ENCODE data around the gene ICAM1. TPM values are rescaled to one million over a fixed set of nuclear protein-coding genes. Genes with fewer than 3 reads are reported as not detected.
"Not testable (repeated sequence)": the region's sequence is repeated elsewhere in the genome, so short reads cannot be mapped to it uniquely, and the experiment has no call there.

The ICAM1 gene
- polyA plus RNA-seq, 3 donors, result 5.0 to 6.6 (median 5.6) TPM

DNA sequence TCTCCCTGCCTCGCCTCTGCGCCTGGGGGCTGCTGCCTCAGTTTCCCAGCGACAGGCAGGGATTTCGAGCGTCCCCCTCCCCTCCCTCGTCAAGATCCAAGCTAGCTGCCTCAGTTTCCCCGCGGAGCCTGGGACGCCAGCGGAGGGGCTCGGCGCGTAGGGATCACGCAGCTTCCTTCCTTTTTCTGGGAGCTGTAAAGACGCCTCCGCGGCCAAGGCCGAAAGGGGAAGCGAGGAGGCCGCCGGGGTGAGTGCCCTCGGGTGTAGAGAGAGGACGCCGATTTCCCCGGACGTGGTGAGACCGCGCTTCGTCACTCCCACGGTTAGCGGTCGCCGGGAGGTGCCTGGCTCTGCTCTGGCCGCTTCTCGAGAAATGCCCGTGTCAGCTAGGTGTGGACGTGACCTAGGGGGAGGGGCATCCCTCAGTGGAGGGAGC, 722 bp upstream of the ICAM1 start:
- DNase-seq, result no peak

DNA sequence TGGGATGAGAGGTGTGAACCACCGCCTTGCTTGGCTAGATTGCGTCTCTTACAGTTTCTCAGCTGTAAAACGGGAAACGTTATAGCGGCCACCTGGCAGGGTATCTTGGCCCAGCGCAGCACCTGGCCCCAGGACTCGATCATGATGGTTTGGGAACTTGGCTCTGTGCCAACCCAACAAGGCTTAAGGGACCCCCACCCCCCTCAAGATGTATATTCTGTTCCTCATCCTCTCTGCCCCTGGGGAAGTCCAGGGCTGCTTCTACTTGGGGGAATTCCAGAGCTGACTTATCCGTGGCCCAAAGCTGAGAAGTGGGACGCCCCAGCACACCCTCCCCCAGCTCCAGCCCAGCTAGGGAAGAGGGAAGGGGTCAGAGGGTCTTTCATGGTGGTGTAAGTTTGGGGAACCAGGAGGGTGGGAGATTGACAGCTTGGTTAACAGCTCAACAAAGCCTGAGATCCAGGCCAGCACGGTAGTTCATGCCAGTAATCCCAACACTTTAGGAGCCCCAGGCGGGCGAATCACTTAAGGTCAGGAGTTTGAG, 695 bp downstream of the ICAM1 start:
- DNase-seq, result no peak

DNA sequence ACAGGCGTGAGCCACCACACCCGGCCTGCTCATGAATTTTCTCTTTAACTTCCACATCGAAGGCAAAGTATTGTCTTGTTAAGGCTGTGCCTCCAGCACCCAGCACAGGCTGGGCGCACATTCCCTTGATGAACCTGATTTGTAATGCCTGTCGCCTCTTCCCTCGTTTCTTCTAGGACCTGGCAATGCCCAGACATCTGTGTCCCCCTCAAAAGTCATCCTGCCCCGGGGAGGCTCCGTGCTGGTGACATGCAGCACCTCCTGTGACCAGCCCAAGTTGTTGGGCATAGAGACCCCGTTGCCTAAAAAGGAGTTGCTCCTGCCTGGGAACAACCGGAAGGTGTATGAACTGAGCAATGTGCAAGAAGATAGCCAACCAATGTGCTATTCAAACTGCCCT, 3.7 kb downstream of the ICAM1 start:
- DNase-seq, result no peak

DNA sequence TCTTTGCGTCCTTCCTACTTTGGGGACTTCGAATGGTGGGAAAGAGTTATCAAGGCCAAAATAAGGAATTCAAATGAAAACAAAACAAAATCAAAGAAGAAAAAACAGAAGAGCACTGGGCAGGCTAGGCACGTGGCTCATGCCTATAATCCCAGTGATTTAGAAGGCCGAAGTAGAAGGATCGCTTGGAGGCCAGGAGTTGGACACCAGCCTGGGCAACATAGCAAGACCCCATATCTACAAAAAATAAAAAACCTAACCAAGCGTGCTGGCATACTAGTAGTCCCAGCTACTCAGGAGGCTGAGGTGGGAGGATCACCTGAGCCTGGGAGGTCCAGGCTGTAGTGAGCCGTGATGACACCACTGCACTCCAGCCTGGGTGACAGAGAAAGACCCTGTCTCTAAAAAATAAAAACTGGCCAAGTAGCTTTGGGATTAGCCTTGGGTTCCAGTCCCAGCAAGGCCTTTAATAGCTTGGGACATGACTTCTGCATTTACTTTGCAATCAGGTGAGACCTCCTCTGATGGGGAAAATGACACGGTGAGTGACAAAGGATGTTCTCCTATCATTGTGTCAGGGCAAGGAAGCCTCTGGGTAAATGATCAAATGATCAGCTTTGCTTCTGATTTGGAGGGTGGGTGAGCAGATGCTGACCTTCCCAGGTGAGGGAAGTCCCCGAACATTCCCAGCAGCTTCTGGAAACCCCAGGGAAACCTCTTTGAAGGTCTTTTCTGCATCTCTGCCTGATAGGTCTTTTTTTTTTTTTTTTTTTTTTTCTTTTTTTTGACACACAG, 7.1 kb downstream of the ICAM1 start:
- DNase-seq, result no peak

DNA sequence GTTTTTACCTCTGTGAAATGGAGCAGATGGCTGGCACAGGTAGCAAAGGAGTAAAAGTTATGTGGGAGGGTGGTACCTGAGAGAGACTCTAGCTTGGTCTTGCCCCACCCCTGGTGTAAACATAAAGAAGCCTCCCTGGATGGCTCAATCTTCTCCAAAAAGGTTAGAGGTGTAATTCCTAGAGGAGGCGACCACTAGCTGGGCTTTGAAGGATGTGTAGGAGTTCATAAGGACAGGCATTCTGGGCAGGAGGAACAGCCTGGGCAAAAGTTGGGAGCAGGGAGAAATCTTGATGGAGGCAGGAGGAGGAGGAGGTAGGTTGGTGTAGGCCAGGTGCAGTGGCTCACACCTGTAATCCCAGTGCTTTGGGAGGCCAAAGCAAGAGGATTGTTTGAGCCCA, 8.0 kb downstream of the ICAM1 start:
- no peak for DNase-seq

DNA sequence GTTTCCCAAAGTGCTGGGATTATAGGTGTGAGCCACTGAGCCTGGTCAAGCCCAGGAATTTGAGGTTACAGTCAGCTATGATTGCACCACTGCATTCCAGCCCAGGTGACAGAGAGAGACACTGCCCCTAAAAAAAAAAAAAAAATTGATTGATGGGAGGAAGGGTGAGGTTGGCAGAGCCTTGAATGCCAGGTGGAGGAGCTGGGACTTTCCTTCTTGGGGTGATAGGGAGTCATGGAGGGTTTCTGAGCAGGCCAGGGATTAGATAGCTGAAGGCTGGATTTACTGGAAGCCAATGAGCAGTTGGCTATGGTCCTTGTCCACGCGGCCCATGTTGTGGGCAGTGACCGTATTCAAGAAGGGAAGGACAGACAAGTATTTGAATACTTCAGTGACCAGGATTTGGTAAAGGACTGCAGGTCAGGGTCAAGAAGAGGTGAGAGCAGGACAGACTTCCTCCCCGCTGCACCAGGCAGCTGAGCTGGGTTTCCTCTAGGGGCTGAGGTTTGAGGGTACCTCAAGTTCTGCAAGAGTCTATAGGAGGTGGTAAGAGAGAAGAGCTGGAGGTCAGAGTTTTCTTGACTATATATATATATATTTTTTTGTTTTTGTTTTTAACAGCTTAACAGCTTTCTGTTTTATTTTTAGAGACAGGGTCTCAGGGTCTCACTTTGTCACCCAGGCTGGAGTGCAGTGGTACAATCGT, 9.0 kb downstream of the ICAM1 start:
- no peak for DNase-seq

DNA sequence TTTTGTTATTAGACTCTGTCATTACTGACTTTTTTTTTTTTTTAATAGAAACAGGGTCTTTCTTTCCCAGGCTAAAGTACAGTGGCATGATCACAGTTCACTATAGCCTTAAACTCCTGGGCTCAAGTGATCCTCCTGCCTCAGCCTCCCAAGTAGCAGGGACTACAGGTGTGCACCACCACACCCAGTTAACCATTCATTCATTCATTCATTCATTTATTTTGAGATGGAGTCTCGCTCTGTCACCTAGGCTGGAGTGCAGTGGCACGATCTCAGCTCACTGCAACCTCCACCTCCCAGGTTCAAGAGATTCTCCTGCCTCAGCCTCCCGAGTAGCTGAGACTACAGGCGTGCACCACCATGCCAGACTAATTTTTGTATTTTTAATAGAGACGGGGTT, 11.1 kb downstream of the ICAM1 start:
- DNase-seq, result not testable (repeated sequence)

DNA sequence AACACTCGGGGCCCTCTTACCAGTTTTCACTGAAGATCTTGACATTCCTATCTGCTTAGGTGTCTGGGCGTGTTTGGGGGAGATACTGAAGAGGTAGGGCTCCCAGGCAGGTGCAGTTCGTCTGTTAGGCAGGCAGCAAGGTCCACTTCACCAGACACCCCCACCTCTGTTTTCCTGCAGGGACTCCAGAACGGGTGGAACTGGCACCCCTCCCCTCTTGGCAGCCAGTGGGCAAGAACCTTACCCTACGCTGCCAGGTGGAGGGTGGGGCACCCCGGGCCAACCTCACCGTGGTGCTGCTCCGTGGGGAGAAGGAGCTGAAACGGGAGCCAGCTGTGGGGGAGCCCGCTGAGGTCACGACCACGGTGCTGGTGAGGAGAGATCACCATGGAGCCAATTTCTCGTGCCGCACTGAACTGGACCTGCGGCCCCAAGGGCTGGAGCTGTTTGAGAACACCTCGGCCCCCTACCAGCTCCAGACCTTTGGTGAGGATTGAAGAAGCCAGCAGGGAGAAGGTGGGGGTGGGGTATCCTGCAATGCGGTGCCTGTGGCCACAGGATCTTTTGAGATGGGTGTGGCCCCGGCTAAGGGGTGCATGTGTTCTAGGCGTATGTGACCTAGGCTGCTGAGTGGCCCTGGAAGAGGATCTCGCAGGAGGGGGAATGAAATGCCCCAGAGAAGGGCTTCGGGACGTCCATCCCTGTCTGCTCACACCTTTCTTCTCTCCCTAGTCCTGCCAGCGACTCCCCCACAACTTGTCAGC, 12.6 kb downstream of the ICAM1 start:
- no peak for DNase-seq

DNA sequence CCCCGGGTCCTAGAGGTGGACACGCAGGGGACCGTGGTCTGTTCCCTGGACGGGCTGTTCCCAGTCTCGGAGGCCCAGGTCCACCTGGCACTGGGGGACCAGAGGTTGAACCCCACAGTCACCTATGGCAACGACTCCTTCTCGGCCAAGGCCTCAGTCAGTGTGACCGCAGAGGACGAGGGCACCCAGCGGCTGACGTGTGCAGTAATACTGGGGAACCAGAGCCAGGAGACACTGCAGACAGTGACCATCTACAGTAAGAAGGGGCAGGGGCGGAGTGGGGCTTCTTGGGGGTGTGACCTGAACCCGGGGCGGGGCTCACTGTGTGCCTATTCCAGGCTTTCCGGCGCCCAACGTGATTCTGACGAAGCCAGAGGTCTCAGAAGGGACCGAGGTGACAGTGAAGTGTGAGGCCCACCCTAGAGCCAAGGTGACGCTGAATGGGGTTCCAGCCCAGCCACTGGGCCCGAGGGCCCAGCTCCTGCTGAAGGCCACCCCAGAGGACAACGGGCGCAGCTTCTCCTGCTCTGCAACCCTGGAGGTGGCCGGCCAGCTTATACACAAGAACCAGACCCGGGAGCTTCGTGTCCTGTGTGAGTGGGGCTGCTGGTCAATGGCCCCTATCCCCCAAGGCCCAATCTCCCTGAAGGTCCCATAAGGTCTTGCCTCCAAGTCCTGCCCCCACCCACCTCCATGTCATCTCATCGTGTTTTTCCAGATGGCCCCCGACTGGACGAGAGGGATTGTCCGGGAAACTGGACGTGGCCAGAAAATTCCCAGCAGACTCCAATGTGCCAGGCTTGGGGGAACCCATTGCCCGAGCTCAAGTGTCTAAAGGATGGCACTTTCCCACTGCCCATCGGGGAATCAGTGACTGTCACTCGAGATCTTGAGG, 13.4 kb downstream of the ICAM1 start:
- DNase-seq, result no peak

DNA sequence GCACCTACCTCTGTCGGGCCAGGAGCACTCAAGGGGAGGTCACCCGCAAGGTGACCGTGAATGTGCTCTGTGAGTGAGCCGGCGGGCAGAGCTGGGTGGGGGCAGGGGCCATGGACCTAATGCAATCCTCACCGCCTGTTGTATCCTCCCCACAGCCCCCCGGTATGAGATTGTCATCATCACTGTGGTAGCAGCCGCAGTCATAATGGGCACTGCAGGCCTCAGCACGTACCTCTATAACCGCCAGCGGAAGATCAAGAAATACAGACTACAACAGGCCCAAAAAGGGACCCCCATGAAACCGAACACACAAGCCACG, 14.0 kb downstream of the ICAM1 start:
- DNase-seq, result no peak

DNA sequence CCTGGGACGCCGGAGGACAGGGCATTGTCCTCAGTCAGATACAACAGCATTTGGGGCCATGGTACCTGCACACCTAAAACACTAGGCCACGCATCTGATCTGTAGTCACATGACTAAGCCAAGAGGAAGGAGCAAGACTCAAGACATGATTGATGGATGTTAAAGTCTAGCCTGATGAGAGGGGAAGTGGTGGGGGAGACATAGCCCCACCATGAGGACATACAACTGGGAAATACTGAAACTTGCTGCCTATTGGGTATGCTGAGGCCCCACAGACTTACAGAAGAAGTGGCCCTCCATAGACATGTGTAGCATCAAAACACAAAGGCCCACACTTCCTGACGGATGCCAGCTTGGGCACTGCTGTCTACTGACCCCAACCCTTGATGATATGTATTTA, 14.5 kb downstream of the ICAM1 start:
- DNase-seq, result no peak

DNA sequence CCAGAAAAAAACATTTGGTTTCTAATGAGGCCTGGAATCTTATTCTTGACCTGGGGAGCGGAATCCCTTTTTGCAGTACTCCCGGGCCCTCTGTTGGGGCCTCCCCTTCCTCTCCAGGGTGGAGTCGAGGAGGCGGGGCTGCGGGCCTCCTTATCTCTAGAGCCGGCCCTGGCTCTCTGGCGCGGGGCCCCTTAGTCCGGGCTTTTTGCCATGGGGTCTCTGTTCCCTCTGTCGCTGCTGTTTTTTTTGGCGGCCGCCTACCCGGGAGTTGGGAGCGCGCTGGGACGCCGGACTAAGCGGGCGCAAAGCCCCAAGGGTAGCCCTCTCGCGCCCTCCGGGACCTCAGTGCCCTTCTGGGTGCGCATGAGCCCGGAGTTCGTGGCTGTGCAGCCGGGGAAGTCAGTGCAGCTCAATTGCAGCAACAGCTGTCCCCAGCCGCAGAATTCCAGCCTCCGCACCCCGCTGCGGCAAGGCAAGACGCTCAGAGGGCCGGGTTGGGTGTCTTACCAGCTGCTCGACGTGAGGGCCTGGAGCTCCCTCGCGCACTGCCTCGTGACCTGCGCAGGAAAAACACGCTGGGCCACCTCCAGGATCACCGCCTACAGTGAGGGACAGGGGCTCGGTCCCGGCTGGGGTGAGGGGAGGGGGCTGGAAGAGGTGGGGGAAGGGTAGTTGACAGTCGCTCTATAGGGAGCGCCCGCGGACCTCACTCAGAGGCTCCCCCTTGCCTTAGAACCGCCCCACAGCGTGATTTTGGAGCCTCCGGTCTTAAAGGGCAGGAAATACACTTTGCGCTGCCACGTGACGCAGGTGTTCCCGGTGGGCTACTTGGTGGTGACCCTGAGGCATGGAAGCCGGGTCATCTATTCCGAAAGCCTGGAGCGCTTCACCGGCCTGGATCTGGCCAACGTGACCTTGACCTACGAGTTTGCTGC, 16.1 kb downstream of the ICAM1 start, which contains the start of gene ICAM4:
Gene ICAM4, plus strand, starts transcription at position 153 of the 935 bp plus-strand sequence. Its CDS starts 58 bp downstream, at position 211.
- DNase-seq, result peak; percentile 89

DNA sequence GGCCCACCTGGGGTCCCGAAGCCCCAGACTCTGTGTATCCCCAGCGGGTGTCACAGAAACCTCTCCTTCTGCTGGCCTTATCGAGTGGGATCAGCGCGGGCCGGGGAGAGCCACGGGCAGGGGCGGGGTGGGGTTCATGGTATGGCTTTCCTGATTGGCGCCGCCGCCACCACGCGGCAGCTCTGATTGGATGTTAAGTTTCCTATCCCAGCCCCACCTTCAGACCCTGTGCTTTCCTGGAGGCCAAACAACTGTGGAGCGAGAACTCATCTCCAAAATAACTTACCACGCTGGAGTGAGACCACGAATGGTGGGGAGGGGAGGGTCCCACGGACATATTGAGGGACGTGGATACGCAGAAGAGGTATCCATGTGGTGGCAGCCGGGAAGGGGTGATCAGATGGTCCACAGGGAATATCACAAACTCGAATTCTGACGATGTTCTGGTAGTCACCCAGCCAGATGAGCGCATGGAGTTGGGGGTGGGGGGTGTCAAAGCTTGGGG, 17.8 kb downstream of the ICAM1 start:
- no peak for DNase-seq

DNA sequence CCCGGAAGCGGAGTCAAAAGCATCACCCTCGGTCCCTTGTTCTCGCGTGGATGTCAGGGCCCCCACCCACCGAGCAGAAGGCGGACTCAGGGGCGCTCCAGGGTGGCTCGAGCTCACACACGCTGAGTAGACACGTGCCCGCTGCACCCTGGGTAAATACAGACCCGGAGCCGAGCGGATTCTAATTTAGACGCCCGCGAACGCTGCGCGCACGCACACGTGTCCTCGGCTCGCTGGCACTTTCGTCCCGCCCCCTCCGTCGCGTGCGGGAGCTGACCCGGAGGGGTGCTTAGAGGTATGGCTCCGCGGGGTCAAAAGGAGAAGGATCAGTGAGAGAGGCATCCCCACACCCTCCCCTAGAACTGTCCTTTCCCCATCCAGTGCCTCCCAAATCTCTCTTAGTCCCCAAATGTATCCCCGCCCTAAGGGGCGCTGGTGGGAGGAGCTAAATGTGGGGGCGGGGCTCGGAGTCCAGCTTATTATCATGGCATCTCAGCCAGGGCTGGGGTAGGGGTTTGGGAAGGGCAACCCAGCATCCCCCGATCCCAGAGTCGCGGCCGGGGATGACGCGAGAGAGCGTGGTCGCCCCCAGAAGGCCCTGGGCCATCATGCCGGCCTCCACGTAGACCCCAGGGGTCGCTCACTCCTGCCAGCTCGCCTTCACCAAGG, 18.4 kb downstream of the ICAM1 start:
- no peak for DNase-seq

DNA sequence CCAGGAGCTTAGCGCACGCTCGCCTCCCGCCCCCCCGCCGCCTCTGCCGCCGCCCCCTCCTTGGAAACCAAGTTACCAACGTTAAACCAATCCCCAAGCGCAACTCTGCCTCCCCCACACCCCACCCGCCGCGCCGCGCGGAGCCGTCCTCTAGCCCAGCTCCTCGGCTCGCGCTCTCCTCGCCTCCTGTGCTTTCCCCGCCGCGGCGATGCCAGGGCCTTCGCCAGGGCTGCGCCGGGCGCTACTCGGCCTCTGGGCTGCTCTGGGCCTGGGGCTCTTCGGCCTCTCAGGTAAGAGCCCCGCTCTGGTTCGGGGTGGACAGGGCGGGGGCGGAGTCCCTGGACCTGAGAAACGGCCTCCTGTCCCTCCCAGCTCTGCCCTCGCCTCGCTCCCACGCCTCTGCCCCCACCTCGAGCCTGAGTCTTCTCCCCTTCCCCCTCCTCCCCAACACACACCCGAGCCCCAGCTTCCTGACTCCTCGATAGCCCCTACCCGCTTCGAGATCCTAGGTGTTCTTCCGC, 19.0 kb downstream of the ICAM1 start, which contains the start of gene ICAM5:
Gene ICAM5, plus strand, starts transcription at position 117 of the 521 bp plus-strand sequence. Its CDS starts 92 bp downstream, at position 209.
- no peak for DNase-seq

DNA sequence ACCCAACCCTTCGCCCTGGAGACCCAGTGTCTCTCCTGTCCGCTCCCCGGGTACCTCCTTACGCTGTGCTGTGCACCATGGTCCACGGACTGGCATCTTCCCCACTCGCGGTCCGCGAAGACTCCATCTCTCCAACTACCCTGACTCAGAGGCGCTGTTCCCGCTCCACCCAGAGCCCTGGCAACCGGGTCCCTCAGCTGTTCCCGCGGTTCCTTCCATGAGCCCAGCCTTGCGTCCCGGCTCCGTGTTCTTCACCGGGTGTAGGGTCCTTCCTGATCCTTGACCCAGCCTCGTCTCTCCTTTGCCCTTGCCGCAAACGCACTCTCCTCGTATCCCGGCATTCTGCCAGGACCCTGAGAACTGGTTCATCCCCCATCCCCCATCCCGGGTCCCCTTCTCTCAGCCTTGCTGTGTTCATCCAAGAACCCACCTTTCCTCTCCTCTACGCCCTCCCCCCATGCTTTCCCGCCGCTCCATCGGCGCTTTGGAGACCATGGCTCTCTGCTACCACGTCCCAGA, 19.5 kb downstream of the ICAM1 start:
- no peak for DNase-seq

DNA sequence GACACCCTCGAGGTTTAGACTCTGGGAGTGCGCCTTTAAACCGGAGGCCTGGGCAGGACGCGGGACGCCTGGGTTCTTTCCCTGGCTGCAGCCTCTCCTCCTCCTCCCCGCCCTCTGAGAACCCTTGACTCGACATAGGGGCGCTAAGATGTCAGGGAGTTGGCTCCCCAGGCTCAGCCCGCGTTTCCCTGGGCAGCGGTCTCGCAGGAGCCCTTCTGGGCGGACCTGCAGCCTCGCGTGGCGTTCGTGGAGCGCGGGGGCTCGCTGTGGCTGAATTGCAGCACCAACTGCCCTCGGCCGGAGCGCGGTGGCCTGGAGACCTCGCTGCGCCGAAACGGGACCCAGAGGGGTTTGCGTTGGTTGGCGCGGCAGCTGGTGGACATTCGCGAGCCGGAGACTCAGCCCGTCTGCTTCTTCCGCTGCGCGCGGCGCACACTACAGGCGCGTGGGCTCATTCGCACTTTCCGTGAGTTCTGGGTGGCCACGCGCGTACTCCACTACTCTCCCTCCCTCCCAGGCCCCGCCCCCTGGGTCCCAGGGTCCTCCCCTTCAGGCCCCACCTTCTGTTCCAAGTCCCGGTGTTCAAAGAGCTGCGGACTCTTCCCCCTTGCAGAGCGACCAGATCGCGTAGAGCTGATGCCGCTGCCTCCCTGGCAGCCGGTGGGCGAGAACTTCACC, 20.1 kb downstream of the ICAM1 start:
- no peak for DNase-seq

DNA sequence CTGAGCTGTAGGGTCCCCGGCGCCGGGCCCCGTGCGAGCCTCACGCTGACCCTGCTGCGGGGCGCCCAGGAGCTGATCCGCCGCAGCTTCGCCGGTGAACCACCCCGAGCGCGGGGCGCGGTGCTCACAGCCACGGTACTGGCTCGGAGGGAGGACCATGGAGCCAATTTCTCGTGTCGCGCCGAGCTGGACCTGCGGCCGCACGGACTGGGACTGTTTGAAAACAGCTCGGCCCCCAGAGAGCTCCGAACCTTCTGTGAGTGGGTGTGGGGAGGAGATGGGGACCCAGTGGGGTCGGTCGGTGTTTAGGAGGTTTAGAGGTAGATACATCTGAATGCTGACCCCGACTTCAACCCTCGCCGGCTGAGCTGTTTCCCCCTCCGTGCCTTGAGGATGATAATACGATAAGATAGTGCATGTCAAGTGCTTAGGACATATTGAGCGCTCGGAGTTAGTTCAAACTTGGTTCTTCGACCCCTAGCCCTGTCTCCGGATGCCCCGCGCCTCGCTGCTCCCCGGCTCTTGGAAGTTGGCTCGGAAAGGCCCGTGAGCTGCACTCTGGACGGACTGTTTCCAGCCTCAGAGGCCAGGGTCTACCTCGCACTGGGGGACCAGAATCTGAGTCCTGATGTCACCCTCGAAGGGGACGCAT, 20.8 kb downstream of the ICAM1 start:
- DNase-seq, result no peak
